DMS153 (cell line): ENCODE results near the gene LGALSL.

Experiments
- DNase-seq: peaks from one replicate; lab custom pipeline; 2025; lab: John Stamatoyannopoulos, UW

Gene LGALSL

GRCh38 chr2:64498438-64498837 lies 44.5 kb downstream of the LGALSL start:
- DNase-seq: no peak

DNA sequence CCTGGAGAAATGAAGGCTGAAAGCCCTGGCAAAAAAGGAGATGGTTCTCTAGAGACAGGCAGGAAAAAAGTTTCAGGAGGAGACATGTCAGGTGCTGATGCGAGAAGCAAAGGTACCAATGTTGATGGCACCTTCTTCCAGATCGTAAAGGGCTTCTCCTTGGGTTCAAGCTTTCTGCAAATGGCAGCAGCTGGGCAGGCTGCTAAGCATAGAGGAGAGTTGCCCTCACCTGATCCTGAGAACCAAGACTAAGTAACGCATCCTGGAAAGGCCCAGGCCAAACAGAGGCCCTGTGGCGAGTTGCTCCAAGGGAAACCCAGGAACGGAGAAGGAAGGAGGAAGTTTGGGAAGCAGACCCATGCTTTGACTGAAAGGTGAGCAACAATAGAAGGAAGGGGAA lies 46.6 kb downstream of the LGALSL start:
- DNase-seq: no peak

DNA sequence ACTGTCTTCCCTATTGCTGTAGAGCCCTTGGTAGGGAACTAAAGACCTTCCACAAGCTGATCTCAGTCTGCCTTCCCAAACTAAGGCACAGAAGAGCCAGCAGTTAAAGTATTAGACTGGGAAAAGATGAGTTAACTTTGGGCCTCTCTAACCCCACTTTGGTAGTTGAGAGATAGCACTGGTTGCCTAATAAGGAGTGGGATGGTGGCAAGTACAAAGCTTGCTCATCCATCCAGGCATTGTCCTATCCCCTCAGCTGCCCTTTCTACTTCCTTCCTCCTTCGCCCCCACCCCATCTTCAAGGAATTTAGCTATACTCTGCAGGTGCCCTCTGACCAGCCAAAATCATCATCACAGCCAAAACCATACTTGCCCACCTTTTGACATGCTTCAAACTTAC lies 48.0 kb downstream of the LGALSL start:
- DNase-seq: no peak

DNA sequence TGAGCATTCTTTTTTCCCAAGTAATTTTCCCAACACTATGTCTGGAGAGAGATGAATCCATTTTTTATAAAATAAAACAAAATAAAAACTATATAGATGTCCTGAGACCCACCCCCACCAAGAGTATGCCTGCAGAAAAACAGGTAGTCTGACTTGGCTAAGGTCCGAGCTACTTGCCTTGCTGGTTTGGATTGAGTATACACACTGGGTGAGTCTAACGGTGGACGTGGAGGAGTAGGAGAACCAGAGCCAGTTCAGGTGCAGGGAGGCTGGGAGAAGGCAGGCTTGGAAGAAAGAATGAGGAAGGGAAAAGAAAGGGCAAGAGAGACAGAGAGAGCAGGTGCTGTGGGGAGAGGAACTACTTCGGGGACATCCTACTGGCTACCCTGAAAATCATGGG lies 48.9 kb downstream of the LGALSL start:
- DNase-seq: no peak

- DNase-seq: no peak
Observed at GRCh38 chr2:64504774-64505720, 51.1 kb downstream of the LGALSL start.

GRCh38 chr2:64506686-64507085 lies 52.7 kb downstream of the LGALSL start:
- DNase-seq: no peak
